HG03442 (cell line): ENCODE data around the gene FAM219B.
A peak's percentile ranks its signal among the peaks of the same experiment; 100 is the strongest.
"Not testable (repeated sequence)": the region's sequence is repeated elsewhere in the genome, so short reads cannot be mapped to it uniquely, and the experiment has no call there.

ENCODE experiments used
- ATAC-seq: cut with Tn5 transposase; IDR thresholded peaks from one replicate; pipeline ENCODE4 v1.9.1; 2021; ENCODE audit warnings: mild to moderate bottlenecking, moderate library complexity; ENCODE audit not compliant: unreplicated experiment

Gene FAM219B

GRCh38 chr15:74906450-74907162 is at the start of gene FAM219B:
Gene FAM219B (minus strand): TSS chr15:74906851. CDS start chr15:74906800, 51 bp downstream.
- peak; percentile 83 for ATAC-seq

- ATAC-seq = peak; percentile 31
Measured at GRCh38 chr15:74955796-74956647, 49.4 kb upstream of the FAM219B start.

GRCh38 chr15:74955017-74955416 is 48.4 kb upstream of the FAM219B start:
- no peak for ATAC-seq

- ATAC-seq = no peak
Measured at GRCh38 chr15:74954515-74954914, 47.9 kb upstream of the FAM219B start.

- no peak for ATAC-seq
Measured at GRCh38 chr15:74951006-74951405, 44.4 kb upstream of the FAM219B start.

- ATAC-seq = no peak
Measured at GRCh38 chr15:74950078-74950908, 43.6 kb upstream of the FAM219B start.

GRCh38 chr15:74937590-74938371 is 31.1 kb upstream of the FAM219B start, which contains the start of gene COX5A:
Gene COX5A (minus strand): TSS chr15:74938073. CDS start chr15:74938014, 59 bp downstream.
- peak; percentile 84 for ATAC-seq

GRCh38 chr15:74937272-74937589 is 30.6 kb upstream of the FAM219B start:
- ATAC-seq = no peak

GRCh38 chr15:74935193-74935592 is 28.5 kb upstream of the FAM219B start:
- ATAC-seq = not testable (repeated sequence)

GRCh38 chr15:74933573-74933972 is 26.9 kb upstream of the FAM219B start:
- no peak for ATAC-seq

GRCh38 chr15:74928771-74929198 is 22.1 kb upstream of the FAM219B start:
- ATAC-seq = no peak

GRCh38 chr15:74924525-74924924 is 17.9 kb upstream of the FAM219B start:
- ATAC-seq = no peak

- no peak for ATAC-seq
Measured at GRCh38 chr15:74920456-74920855, 13.8 kb upstream of the FAM219B start.

GRCh38 chr15:74917676-74918075 is 11.0 kb upstream of the FAM219B start:
- no peak for ATAC-seq

- ATAC-seq = not testable (repeated sequence)
Measured at GRCh38 chr15:74913799-74914198, 7.1 kb upstream of the FAM219B start.

GRCh38 chr15:74913041-74913440 is 6.4 kb upstream of the FAM219B start:
- ATAC-seq = no peak

- ATAC-seq = no peak
Measured at GRCh38 chr15:74908635-74909034, 2.0 kb upstream of the FAM219B start.

- ATAC-seq = no peak
Measured at GRCh38 chr15:74907163-74907870, 666 bp upstream of the FAM219B start.

GRCh38 chr15:74906067-74906449 is 593 bp downstream of the FAM219B start:
- peak; percentile 16 for ATAC-seq
